Non-pigmented ciliary epithelial cell (primary cell): ENCODE measurements around the gene PEX14.
"Not testable (repeated sequence)": the region's sequence is repeated elsewhere in the genome, so short reads cannot be mapped to it uniquely, and the experiment has no call there.

Source experiments
- DNase-seq: peaks from one replicate; pipeline ENCODE4 v3.0.0-alpha.2; 2010; ENCODE audit warnings: low read depth

PEX14 gene

GRCh38 chr1:10450836-10451235 is 23.9 kb upstream of the PEX14 start:
- DNase-seq = no peak

- no peak for DNase-seq
These were observed 23.5 kb upstream of the PEX14 start for GRCh38 chr1:10451287-10451686.

DNA sequence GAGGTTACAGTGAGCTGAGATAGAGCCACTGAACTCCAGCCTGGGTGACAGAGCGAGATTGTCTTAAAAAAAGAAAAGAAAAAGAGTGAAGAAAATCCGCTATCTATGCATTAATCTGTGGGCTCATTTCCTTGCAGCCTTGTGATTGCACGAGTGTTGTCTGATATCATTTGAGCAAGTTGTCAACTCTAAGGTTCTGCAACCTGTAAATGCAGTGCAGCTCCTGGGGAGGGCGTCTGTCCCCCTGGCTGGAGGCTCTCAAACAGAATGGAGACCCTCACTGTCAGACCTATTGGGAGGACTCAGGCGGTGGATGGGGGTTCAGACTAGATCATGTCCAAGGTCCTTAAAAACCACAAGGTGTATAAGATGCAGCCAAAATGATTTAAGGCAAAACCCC is 18.7 kb upstream of the PEX14 start:
- no peak for DNase-seq

DNA sequence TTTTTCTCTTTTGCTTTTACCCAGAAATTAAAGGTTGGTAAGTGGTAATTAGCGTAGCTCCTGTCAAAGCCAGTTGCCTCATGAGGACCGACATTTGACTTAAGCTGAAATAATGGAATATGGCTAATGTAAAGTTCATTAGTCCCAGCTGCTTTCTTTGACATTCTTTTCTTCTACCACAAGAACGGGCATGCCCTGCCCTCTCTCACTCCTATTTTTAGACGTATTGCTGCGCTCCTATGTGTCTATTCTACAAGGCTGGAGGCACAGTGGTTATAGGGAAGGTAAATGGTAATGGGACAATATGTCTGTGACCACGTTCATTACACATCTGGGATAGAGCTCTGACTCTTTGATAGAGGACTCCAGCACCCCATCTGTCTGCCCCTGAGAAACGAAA is 18.1 kb upstream of the PEX14 start:
- no peak for DNase-seq

- DNase-seq = not testable (repeated sequence)
These were observed 17.3 kb upstream of the PEX14 start for GRCh38 chr1:10457462-10457861.

DNA sequence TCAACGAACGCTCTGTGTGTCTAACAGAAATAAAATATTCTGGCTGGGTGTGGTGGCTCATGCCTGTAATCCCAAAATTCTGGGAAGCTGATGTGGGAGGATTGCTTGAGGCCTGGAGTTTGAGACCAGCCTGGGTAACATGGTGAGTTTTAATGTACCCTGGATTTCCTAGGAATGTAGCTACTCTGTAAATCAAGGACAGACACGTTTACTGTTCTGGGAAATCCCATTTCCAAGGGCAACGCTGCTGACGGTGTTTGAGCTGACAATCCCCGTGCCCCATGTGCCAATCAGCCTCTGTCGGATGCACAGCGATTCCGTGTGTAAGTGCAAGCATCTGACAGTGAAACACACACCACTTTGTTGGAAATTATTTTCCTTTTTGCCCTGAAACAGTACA is 16.9 kb upstream of the PEX14 start:
- no peak for DNase-seq

- DNase-seq = peak; percentile 78
These were observed 15.6 kb upstream of the PEX14 start for GRCh38 chr1:10459184-10459583.

DNA sequence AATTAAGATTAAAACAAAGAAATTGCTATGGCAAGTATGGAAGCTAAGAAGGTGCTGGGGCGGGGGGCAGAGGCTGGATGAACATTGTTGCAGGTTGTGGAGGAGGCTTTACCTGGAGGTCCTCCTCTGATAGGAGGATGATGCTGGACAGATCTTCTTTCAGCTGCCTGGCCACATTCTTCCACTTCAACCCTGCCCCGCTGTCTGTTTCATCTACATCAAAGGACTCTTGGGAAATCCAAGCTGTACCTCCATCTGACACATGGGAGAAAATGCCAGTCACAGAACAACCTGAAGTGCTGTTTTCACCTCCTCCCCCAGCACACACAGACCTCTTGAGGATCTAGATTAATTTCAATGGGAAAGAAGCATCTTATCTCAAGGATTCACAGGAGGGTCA is 7.7 kb upstream of the PEX14 start:
- no peak for DNase-seq

- no peak for DNase-seq
These were observed 4.7 kb upstream of the PEX14 start for GRCh38 chr1:10470043-10470442.

DNA sequence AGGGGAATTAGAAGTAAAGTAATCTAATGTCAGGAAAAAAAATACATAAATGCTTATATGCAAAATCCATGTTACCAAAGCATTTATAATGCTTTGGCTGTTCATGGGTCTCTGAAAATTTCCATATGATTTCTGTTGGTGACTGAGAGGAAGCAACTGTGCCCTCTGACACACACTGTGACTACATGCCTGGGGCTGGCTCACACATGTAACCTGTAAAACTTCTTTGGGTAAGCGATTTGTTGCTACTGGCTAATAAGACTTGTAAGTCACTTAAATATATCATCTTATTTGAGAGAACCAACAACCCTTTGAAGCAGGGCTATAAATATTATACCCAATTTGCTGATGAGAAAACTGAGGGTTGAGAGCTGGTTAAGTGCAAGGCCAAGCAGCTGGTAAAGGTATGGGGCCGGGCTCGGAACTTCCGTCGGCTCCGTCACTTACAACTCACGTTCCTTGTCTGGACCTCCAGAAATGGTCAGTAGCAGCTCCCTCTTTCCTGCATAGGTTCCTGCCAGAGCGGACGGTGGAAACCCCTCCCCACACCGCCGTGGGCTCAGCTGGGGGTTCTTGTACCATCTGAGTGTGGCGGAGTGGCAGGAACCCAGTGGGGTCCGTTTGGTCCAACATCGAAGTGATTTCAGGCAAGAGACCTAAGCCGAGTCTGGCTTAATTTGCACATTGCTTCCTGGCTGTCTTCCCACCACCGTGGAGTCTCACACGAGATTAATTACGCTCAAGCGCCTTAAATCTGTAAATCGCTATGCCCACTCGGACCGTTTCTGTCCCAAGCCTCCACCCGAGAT is 3.1 kb upstream of the PEX14 start:
- no peak for DNase-seq

DNA sequence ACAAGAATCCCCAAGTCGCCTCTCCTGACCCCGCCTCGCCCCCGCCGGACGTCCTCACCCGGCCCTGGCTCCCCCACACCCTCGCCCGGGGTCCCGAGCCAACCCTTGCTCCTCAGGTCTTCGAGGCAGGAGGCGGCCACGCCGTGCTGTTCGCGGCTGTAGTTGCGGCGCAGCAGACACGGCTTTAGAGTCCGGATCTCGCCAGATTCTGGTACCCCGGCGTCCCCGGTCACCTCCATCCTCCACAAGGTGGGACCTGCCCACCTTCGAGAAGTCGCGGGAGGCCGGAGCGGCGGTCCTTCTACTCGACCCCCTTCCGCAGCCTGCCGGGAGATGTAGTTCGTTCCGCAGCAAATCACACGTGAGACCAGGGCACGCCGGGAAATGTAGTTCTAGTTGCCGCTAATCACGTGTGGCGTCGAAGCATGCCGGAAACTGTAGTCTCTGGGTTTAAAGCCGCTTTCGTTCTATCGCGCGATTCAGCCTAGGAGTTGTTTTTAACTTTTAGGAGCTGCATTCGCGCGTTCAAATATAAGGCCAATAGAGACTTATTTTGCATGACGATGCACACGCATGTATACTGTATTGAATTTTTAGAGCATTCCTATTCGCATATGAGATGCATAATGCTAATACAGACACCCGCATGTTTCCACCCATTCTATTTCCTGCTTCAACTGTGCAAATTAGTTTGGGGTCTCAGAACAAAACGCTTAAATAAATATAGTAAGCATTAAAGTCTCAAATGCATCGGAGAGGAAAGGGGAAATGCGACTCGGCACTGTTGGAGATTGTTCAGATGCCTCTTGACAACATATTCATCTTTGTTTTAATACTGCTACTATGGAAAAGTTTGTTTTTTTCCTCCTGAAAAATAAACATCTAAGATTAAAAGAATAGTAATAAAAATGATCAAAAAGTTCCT is 2.3 kb upstream of the PEX14 start, which contains the start of gene DFFA:
Gene DFFA, minus strand, starts transcription at position 310 of the 925 bp plus-strand sequence. Its CDS starts 71 bp downstream, at position 239.
- peak; percentile 89 for DNase-seq

DNA sequence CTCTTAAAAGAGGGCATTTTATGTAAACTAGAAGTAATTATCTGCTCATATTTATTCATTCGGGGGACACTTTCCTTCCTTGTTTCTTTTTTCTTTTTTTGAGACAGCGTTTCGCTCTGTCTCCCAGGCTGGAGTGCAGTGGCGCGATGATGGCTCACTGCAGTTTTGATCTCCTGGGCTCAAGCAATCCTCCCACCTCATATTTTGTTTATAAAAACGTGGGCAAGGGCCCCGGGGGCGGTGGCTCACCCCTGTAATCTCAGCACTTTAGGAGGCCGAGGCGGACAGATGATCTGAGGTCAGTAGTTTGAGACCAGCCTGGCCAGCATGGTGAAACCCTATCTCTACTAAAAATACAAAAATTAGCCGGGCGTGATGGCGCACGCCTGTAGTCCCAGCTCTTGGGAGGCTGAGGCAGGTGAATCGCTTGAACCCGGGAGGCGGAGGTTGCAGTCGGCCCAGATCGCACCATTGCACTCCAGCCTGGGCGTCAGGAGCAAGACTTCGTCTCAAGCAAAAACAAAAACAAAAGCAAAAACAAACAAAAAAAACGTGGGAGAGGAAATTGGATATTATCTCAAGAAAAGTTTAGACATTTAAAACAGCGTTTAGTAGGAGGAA is 1.5 kb upstream of the PEX14 start:
- DNase-seq = no peak

DNA sequence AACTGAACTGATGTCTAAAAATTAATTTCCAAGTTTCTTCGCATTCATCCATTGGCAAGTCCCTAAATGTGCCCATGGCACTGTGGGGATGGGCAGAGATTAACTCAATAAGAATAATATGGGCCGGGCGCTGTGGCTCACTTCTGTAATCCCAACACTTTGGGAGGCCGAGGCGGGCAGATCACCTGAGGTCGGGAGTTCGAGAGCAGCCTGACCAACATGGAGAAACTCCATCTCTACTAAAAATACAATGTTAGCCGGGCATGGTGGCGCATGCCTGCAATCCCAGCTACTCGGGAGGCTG is 489 bp upstream of the PEX14 start:
- DNase-seq = not testable (repeated sequence)

- DNase-seq = no peak
These were observed 760 bp downstream of the PEX14 start for GRCh38 chr1:10475510-10475909.

DNA sequence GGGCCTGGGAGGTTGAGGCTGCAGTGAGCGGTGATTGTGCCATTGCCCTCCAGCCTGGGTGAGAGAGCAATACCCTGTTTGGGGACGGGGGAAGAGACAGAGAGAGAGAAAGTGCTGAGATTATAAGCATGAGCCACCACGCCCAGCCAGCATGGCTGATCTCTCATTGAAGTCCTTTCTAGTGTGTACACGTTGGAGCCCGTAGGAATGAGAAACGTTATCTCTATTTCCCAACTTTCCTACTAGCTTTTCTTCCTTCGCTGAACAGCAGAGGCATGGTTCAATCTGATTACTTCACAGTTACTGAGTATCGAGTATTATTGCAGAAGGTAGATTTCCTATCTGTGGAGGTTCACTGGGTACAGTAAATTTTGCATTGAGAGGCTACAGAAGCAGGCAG is 4.5 kb downstream of the PEX14 start:
- no peak for DNase-seq

- no peak for DNase-seq
These were observed 5.9 kb downstream of the PEX14 start for GRCh38 chr1:10480614-10481013.

DNA sequence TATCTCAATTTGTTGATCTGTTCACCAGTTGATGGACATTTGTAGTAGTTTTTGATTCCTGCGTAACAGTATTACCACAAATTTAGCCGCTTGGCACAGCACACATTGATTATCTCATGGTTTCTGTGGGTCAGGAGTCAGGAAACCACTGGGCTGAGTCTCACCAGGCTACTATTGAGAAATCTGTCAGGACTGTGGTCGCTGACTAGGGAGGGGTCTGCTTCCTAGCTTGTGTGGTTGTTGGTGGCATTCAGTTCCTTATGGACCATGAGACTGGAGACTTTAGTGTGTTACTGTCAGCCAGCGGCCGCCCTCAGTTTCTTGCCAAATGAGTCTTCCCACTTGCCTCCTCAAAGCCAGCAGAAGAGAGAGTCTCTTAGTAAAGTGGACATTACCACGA is 9.8 kb downstream of the PEX14 start:
- DNase-seq = no peak

GRCh38 chr1:10489291-10490055 is 14.7 kb downstream of the PEX14 start:
- no peak for DNase-seq

- no peak for DNase-seq
These were observed 15.7 kb downstream of the PEX14 start for GRCh38 chr1:10490286-10490970.

DNA sequence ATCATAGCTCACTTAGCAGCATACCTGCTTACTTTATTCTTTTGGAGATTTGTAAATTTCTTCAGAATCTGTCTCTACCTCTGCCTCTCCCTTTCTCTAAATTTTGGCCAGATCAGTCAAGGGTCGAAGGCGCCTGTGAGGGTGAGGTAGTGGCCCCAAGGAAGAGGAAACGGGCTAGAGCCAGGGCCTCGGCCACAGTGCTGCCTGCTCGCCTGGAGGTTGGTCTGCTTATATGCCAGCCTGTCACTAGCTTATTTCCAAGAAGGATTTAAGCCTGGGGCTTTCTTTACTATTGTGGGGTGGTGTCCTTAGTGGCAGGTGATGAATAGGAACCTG is 19.6 kb downstream of the PEX14 start:
- no peak for DNase-seq

DNA sequence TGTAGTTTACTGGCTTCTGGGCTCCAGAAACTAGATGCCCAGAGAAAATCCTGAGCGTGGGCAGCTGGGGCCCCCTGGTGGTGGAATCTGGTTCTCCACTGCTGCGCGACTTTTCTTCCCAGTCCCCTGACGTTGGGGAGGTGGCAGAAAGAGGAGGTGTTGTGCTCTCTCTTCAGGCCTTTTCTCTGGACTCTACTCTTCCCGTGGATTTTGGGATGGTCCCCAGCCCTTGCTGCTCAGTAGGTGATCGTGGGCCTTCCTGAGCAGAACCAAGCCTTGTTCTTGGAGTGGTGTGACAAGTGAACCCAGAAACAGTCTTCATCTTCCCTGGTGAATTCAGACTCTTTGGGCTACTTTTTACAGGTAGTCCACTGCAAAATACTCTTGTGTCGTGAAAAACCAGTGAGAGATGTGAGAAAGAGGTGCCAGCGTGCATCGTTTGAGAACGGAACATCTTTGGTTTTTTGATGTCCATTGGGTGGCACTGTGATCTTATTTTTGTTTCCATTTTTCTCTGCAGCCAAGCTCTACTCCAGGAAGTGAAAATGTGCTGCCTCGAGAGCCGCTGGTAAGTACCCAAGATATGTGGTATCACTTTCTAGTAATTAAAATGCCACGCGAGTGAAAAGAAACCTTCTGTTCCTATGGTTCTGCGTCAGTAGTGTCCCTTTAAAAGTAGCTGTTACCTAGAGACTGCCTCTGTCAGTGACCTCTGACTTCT is 20.2 kb downstream of the PEX14 start:
- no peak for DNase-seq
